Motor neuron (in vitro differentiated cells): ENCODE data around the gene FBN2. TPM values are rescaled to one million over a fixed set of nuclear protein-coding genes. Genes with fewer than 3 reads are reported as not detected.

Experiments
- ATAC-seq, 8 experiments: fragments of 200-7000 bp; cut with Tn5 transposase; replicated peaks in 6 of 8; 2 replicates each; pipeline ENCODE4 v1.8.0; 2021; ENCODE audit warnings: mild to moderate bottlenecking in 8 of 8, moderate library complexity in 8 of 8
- H3K27ac ChIP-seq, 2 donors: fragments of 250-450 bp; sonication (Bioruptor Pico); 2 replicates each; pipeline ENCODE4 v1.9.0; 2021; ENCODE audit warnings: antibody characterized with exemption in 2 of 2, mild to moderate bottlenecking in 2 of 2, moderate library complexity in 1 of 2
- H3K4me1 ChIP-seq, 2 donors: fragments of 250-450 bp; sonication (Bioruptor Pico); replicated peaks in 1 of 2; 2 replicates each; pipeline ENCODE4 v1.6.1; 2021; ENCODE audit warnings: antibody characterized with exemption in 2 of 2, mild to moderate bottlenecking in 2 of 2, moderate library complexity in 1 of 2
- H3K4me3 ChIP-seq, 5 donors: fragments of 250-450 bp; sonication (Bioruptor Pico); 2 replicates each; pipeline ENCODE4 v1.9.0; 2021; ENCODE audit warnings: antibody characterized with exemption in 5 of 5, mild to moderate bottlenecking in 5 of 5, moderate library complexity in 4 of 5
- WGBS, 10 experiments: fragments of 450-650 bp; shearing (Covaris generic); methylation state at CpG; one replicate each; pipeline ENCODE4 v1.0.0; 2022; 5-methylcytosine and 5-hydroxymethylcytosine counted together
- in situ Hi-C, 9 experiments: fragments of 400-800 bp; cut with MboI; loops; one replicate each; pipeline ENCODE4 v1.15.0; 2021; ENCODE audit warnings: low sequenced_read_pairs in 9 of 9, low pct_unique_long_range_greater_than_20kb in 2 of 9; ENCODE audit not compliant: unreplicated experiment in 9 of 9
- total RNA-seq, 8 experiments: library from RNA; unstranded; fragments of 300-600 nt; gene quantifications; 2 replicates each; pipeline versions ENCODE4 v1.2.3 to v1.2.4, GENCODE V29; 2022

FBN2 gene
- total RNA-seq, 8 experiments from 2014 or later: 5.3 to 129 (median 15.1) TPM

DNA sequence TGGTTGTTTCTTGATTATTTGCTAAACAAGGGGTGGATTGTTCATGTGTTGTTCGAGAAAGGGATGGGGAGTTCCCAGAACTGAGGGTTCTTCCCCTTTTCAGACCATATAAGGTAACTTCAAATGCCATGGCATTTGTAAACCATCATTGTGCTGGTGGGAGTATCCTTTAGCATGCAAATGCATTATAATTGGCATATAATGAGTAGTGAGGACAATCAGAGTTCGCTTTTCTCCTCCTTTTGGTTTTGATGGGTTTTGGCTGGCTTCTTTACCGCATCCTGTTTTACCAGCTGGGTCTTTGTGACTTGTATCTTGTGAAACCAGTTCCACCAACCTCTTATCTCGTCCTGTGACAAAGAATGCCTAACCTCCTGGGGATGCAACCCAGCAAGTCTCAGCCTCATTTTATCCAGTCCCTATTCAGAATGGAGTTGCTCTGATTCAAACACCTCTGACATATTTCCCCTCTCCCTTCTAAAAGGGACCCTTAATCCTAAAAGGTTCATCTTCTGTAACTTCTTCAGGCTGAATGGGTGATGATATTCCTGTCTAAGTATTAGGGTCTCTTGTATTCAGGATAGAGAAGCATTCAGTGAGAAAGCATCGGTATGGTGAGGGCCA is 8.7 kb upstream of the FBN2 start:
- Histone ChIP-seq H3K27ac (no peak overlapping the region), H3K4me1 (no peaks in the 10 kb centered on the region), H3K4me3 (no peak overlapping the region)
- in situ Hi-C loops: loop anchor here in 1 of 9 experiments (25.0 kb wide), 1 partner anchor 116 kb away; no protein-coding TSS in a partner anchor
- peak in 3 of 8 experiments; percentile 82 to 99 (median 86) for ATAC-seq
- WGBS, 10 experiments: 30 to 84% (median 57%) methylated on average over 1 to 5 of the region's 5 CpGs; no CpG with 5 or more reads in 1 of the 10 experiments

DNA sequence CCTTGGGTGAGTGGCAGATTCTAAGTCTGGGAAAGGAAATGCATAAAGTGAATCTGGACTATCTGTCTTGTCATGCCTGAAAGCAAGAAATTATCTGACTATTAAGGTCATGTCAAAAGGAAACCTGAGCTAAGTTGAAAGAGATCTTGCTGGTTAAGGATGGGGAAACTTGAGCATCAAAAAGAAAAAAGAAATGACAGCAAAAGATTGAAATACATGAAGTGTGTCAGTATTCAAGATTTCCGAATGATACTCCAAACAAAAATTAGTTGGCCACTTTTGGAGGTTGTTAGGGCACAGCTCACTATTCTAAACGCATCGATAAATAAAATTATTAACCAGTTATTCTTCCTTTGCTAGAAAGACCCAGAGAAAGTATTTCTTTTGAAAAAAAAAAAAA is 3.3 kb upstream of the FBN2 start:
- no peak for ATAC-seq
- Histone ChIP-seq H3K4me3 (no peak overlapping the region), H3K4me1 (no peaks in the 10 kb centered on the region), H3K27ac (no peak overlapping the region)
- in situ Hi-C loops: loop anchor here in 1 of 9 experiments (25.0 kb wide), 1 partner anchor 121 kb away; no protein-coding TSS in a partner anchor
- 17 to 100% (median 76%) methylated on average over 1 to 3 of the region's 3 CpGs for WGBS, 10 experiments

DNA sequence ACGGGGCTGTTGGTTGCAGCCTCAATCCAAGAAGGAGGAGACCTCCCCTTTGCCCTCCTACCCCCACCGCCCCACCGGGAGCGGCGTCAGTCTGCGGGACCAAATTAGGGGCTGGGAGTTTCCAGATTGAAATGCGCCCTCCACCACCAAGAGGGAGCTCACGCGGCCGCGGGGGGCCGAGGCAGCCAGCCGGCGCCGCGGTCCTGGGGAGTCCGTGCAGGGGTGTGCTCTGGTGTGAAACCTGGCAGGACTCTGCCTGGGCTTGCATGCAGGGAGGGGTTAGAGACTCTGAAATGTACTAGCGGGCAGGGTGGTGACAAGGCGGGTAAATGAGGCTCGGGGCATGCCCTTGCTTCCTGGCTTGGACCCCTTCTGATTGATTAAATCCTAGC is 989 bp upstream of the FBN2 start:
- 5 to 10% (median 6%) methylated on average over 2 to 7 of the region's 20 CpGs; no CpG with 5 or more reads in 7 of the 10 experiments for WGBS, 10 experiments
- H3K4me3 ChIP-seq: peak overlapping the region; percentile 55 to 88 (median 73)
- ATAC-seq: peak in 7 of 8 experiments; percentile 1 to 33 (median 20)
- H3K4me1 ChIP-seq: peaks cover 11 to 13% of the 10 kb centered on the region in 2 donors
- H3K27ac ChIP-seq: no peak overlapping the region
- in situ Hi-C loops: loop anchor here in 1 of 9 experiments (25.0 kb wide), 1 partner anchor 123 kb away; no protein-coding TSS in a partner anchor

DNA sequence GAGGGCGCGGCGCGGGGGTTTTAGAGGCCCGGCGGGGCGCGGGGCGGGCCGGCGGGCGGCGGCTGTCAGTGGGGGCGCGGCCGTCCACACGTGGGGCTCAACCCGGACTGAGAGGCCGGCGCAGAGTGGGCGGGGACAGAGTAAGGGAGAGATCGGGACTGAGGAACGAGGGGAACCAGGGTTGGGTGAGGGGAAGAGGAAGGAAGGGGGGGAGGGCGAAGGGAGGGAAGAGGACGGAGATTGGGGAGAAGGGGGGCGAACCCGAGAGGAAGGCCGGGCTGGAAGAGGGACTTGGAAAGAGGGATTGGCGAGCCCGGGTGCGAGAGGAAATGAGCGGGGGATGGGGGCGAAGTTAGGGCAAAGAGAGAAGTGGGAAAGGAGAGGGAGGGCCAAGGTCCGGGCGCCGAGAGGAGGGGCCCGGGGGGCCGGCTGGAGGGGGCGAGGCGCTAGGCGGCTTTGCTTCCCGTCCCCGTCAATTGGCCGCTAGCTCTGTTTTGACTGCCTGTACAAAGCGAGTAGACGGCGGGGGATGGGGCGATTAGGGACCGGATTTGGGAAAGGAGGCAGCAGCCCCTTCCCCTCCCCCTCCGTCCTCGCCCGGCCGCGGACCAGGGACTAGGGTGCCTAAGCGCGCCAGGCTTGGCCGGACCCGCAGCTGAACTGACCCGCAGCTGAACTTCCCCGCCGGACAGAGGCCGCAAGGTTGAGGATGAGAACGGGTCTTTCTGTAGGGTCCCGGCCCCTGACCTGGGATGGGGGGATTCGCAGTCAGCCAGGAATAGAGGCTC is 399 bp upstream of the FBN2 start:
- Histone ChIP-seq H3K4me1 (peaks cover 11 to 13% of the 10 kb centered on the region in 2 donors), H3K4me3 (peak overlapping the region; percentile 55 to 88 (median 73)), H3K27ac (peak overlapping the region in 1 of 2 donors; percentile 77)
- peak; percentile 74 to 85 (median 76) for ATAC-seq
- WGBS, 10 experiments: no CpG with 5 or more reads among the region's 65 CpGs
- in situ Hi-C loops: loop anchor here in 1 of 9 experiments (25.0 kb wide), 1 partner anchor 124 kb away; no protein-coding TSS in a partner anchor

DNA sequence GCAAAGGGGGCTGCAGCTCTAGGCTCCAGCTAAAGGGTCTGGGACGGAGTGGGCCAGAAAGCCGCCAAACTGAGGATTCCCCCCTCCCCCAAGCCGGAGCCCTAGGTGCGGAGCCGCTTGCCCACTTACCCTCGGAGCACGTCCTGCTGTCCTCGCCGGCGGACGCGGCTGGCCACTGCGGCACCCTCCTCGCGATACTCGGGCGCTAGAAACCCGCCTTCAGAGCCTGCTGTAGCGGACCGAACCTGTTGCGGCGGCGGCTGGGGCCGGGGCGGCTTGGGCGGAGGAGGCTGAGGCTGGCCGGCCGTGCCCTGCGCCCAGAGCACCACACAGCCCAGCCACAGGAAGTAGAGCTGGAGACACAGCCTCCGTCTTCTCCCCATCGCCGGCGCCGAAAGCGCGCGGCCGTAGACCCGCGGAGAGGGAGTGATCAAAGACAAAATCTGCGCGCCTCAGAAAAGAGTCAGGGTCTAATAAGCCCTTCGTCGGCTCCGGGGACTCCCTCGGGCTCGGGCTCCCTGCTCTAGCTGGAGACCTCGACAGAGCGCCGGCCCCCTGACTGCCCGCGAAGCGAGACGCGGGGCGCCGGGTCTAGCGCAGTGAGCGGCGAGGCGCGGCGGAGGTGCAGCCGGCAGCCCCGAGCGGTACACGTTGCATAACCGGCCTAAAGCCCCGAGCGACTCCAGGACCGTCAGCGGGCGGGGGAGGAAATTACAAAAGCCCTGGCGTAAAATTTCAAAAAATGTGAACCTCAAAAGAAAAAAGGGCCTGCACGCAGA is 635 bp downstream of the FBN2 start:
- Histone ChIP-seq H3K27ac (peak overlapping the region; percentile 15 to 77), H3K4me3 (peak overlapping the region; percentile 55 to 88 (median 73)), H3K4me1 (peaks cover 11 to 13% of the 10 kb centered on the region in 2 donors)
- peak; percentile 54 to 73 (median 64) for ATAC-seq
- WGBS, 10 experiments: 0 to 8% (median 3%) methylated on average over 4 to 37 of the region's 75 CpGs; no CpG with 5 or more reads in 5 of the 10 experiments
- in situ Hi-C loops: loop anchor here in 1 of 9 experiments (25.0 kb wide), 1 partner anchor 125 kb away; no protein-coding TSS in a partner anchor

DNA sequence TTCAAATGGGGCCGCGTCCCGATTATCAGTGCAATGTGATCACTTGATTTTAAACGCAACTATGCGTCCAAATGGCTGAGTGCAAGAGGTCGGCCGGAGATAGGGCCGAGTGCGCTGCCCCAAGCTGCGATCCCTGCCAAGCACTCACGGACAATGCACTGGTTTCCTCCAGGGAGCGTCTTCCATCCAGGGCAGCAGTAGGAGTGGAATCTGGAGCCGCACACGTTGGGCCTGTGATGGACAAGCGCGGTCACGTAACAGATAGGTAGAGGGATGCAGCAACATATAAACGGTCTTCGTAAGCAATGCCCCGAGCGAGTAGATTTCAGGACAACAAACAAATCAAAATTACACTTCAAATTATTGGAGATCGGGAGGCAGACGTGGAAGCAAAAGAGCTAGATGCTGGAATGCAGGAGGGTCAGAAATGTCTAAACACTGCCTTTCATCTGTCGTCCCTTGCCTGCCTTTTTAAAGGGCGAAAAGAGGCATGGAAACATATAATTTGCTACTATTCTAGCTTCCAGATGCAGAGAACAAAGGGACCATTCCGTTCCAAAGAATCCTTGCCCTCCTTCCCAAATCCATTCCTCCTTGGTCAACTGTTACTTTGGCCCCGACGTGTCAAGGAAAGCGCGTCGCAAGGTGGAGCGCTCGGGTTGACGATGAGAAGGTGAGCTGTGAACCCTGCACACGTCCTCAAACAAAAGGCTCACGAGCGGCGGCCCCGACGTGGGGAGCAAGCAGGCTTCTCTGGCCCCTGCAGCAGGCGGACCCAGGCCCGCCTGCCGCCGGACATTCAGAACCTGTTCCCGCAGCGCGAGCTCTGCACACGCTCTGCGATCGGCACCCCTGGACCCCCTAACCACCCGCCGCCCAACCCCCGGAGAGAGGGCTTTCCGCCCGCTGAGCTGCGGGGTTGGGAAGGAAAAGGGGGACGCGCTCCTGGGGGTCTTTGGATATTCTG is 1.5 kb downstream of the FBN2 start:
- peak overlapping the region; percentile 55 to 88 (median 73) for H3K4me3 ChIP-seq
- WGBS, 10 experiments: 0 to 72% (median 10%) methylated on average over 3 to 18 of the region's 58 CpGs; no CpG with 5 or more reads in 1 of the 10 experiments
- peaks cover 11 to 13% of the 10 kb centered on the region in 2 donors for H3K4me1 ChIP-seq
- in situ Hi-C loops: loop anchor here in 1 of 9 experiments (25.0 kb wide), 1 partner anchor 126 kb away; no protein-coding TSS in a partner anchor
- H3K27ac ChIP-seq: peak overlapping the region in 1 of 2 donors; percentile 77
- ATAC-seq: peak in 4 of 8 experiments; percentile 0 to 13 (median 6)

DNA sequence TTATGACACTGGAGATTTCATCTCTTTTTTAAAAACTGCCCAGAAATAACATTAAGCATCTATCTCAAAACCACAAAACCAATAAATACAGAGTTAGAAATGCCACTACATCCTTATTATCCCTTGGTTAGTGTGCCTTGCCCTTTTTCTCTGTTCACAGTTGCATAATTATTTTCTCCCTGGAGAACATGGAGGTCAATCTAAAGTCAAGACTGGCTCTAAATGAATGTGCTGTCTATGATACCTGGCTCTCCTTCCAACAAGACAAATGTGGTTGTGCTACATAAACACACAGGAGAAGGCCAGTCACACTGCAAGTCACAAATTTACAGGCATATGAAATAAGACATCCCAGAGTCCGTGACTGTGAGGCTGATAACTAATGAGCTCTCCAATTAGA is 2.8 kb downstream of the FBN2 start:
- Histone ChIP-seq H3K27ac (no peak overlapping the region), H3K4me3 (peak overlapping the region in 1 of 5 donors; percentile 8), H3K4me1 (peaks cover 11 to 13% of the 10 kb centered on the region in 2 donors)
- ATAC-seq: no peak
- WGBS, 10 experiments: 22 to 100% (median 80%) methylated on average over 1 of the region's 1 CpG; no CpG with 5 or more reads in 4 of the 10 experiments
- in situ Hi-C loops: loop anchor here in 1 of 9 experiments (25.0 kb wide), 1 partner anchor 127 kb away; no protein-coding TSS in a partner anchor

DNA sequence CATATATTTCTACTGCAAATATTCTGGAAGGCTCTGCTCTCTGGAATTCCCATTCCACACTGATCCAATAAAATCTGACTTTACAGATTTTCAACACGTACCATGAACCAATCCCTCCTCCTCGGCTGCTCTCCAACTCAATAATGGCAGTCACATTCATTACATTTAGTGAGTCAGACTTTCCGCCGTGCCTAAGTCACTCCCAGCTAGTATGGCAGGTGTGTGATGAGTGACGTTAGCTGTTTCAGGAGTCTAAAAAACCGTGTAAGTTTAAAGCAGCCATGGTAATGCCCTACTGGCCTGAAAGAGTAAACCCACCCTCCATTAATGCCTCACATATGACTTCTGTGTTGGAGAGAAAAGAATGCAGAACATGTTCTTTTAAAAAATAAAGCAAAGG is 3.3 kb downstream of the FBN2 start:
- 0 to 79% (median 58%) methylated on average over 1 to 6 of the region's 6 CpGs; no CpG with 5 or more reads in 1 of the 10 experiments for WGBS, 10 experiments
- Histone ChIP-seq H3K27ac (no peak overlapping the region), H3K4me3 (no peak overlapping the region), H3K4me1 (peaks cover 11 to 13% of the 10 kb centered on the region in 2 donors)
- peak in 2 of 8 experiments; percentile 15 to 17 for ATAC-seq
- in situ Hi-C loops: loop anchor here in 1 of 9 experiments (25.0 kb wide), 1 partner anchor 128 kb away; no protein-coding TSS in a partner anchor

DNA sequence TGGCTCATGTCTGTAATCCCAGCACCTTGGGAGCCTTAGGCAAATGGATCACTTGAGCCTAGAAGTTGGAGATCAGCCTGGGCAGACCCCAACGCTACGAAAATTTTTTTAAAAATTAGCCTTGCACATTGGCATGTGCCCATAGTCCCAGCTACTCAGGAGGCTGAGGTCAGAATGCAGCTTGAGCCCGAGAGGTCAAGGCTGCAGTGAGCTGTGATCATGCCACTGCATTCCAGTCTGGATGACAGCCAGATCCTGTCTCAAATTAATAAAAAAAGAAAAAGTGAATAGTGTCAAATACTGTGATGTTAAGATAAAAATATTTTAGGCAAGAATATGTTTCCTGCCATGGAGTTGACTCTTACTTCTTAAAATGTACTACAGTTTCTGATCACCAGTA is 5.3 kb downstream of the FBN2 start:
- Histone ChIP-seq H3K27ac (no peak overlapping the region), H3K4me3 (no peak overlapping the region), H3K4me1 (peaks cover 11 to 13% of the 10 kb centered on the region in 2 donors)
- in situ Hi-C loops: loop anchor here in 1 of 9 experiments (25.0 kb wide), 1 partner anchor 130 kb away; no protein-coding TSS in a partner anchor
- WGBS, 10 experiments: 52 to 100% (median 93%) methylated on average over 1 to 3 of the region's 3 CpGs; no CpG with 5 or more reads in 2 of the 10 experiments
- no peak for ATAC-seq

DNA sequence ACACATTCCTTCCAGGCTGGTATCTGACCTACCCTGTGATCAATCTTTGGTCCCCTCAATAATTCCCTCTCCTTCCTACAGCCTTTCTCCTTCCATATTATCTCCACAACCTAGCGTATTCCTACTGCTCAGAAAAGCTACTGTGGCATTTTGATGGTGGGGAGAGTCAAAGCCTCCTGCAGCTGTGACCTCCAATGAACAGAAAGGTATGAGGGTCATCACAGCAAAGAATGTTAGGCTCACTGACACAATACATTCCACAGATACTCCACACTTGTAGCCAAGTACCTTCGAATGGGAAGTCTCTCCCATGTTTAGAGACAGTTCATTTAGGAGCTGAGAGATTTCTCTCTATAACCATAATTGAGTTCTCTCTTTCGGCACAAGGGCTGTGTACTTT is 5.9 kb downstream of the FBN2 start:
- in situ Hi-C loops: loop anchor here in 1 of 9 experiments (25.0 kb wide), 1 partner anchor 130 kb away; no protein-coding TSS in a partner anchor
- no peak overlapping the region for H3K27ac ChIP-seq
- no peak for ATAC-seq
- no peak overlapping the region for H3K4me3 ChIP-seq
- 20 to 100% (median 83%) methylated on average over 1 to 3 of the region's 3 CpGs; no CpG with 5 or more reads in 2 of the 10 experiments for WGBS, 10 experiments
- H3K4me1 ChIP-seq: peaks cover 11 to 13% of the 10 kb centered on the region in 2 donors

DNA sequence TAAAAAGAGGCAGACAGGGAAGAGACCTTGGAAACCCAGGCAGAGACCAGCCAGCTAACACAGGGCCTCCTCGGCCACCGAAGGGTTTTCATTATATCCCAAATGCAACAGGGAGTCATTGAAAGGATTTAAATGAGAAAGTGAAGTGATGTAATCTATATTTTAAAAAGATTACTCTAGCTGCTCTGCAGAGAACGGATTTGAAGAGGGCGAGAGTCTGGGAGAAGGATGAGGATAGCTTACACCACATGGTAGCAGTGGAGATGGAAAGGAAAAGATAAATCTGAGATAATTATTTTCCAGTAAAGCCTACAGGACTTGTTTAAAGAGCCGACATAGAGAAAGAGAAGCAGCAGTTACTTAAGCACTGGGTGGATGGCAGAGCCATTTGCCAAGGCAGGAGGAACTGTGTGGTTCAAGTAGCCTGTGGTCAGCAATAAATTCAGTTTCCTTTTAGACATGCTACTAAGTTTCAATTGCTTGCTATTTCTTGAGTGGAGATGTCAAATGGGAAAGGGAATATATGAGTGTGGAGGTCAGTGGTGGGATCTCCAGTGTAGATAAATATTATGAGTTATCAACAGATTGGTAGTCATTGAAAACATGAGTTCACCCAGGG is 9.3 kb downstream of the FBN2 start:
- ATAC-seq: peak in 1 of 8 experiments; percentile 74
- Histone ChIP-seq H3K4me3 (no peak overlapping the region), H3K27ac (no peak overlapping the region), H3K4me1 (no peaks in the 10 kb centered on the region)
- 50 to 96% (median 87%) methylated on average over 2 to 5 of the region's 5 CpGs for WGBS, 10 experiments
- in situ Hi-C loops: loop anchor here in 1 of 9 experiments (25.0 kb wide), 1 partner anchor 134 kb away; no protein-coding TSS in a partner anchor
